Natural killer cell (primary cell): ENCODE results near the gene C1QTNF6. TPM values are rescaled to one million over a fixed set of nuclear protein-coding genes. Genes with fewer than 3 reads are reported as not detected.
A peak's percentile ranks its signal among the peaks of the same experiment; 100 is the strongest.

Experiments used
- ATAC-seq, 3 donors: fragments of 150-1000 bp in 2 of 3; fragments of 200-7000 bp in 1 of 3; cut with Tn5 transposase; 1 replicate in 1 of 3; 2 replicates in 2 of 3; pipeline ENCODE4 v1.10.0; 2021; ENCODE audit warnings: mild to moderate bottlenecking in 2 of 3, moderate library complexity in 2 of 3
- DNase-seq, 2 donors: peaks; one replicate each; pipeline versions ENCODE4 v3.0.0 to v3.0.0-alpha.2; 2013 to 2021; ENCODE audit warnings: mixed read lengths in 1 of 2
- H3K27ac ChIP-seq: one replicate; pipeline ENCODE4 v1.5.1; 2013; ENCODE audit warnings: mild to moderate bottlenecking, low read length
- H3K27me3 ChIP-seq: one replicate; pipeline ENCODE4 v1.6.1; 2013; ENCODE audit warnings: low read length; ENCODE audit not compliant: control insufficient read depth, insufficient read depth
- H3K36me3 ChIP-seq: one replicate; pipeline ENCODE4 v1.6.1; 2013; ENCODE audit warnings: low read length; ENCODE audit not compliant: control insufficient read depth, insufficient read depth
- H3K4me1 ChIP-seq: one replicate; pipeline ENCODE4 v1.6.1; 2013; ENCODE audit warnings: low read length; ENCODE audit not compliant: control insufficient read depth, insufficient read depth
- H3K4me3 ChIP-seq: one replicate; pipeline ENCODE4 v1.5.1; 2013; ENCODE audit warnings: low read length
- H3K9me3 ChIP-seq: one replicate; pipeline ENCODE4 v1.6.1; 2013; ENCODE audit warnings: low read length; ENCODE audit not compliant: control insufficient read depth, insufficient read depth
- H3K27ac Mint-ChIP-seq, 2 donors: one replicate each; pipeline ENCODE4 v1.8.0; 2022; ENCODE audit warnings: mild to moderate bottlenecking in 2 of 2, mixed read lengths in 2 of 2, moderate library complexity in 1 of 2
- H3K27me3 Mint-ChIP-seq, 2 donors: one replicate each; pipeline ENCODE4 v1.8.0; 2022; ENCODE audit warnings: low read depth in 2 of 2, mixed read lengths in 2 of 2
- H3K36me3 Mint-ChIP-seq: one replicate; pipeline ENCODE4 v1.8.0; 2022; ENCODE audit warnings: mixed read lengths
- H3K4me1 Mint-ChIP-seq, 2 donors: one replicate each; pipeline ENCODE4 v1.8.0; 2022; ENCODE audit warnings: mixed read lengths in 2 of 2
- H3K4me3 Mint-ChIP-seq: one replicate; pipeline ENCODE4 v1.8.0; 2022; ENCODE audit warnings: mild to moderate bottlenecking, moderate library complexity, mixed read lengths
- H3K9me3 Mint-ChIP-seq, 2 donors: one replicate each; pipeline ENCODE4 v1.8.0; 2022; ENCODE audit warnings: mixed read lengths in 2 of 2
- WGBS: methylation state at CpG from one replicate; pipeline ENCODE4 v1.1.7; 2013; ENCODE audit warnings: missing lambda C conversion rate; ENCODE audit not compliant: insufficient coverage; 5-methylcytosine and 5-hydroxymethylcytosine counted together
- intact Hi-C: fragments of 100-400 bp; cut with micrococcal nuclease; formaldehyde crosslinking; loops from one replicate; pipeline ENCODE4 v1.14.2; 2022
- total RNA-seq, 4 donors: library from RNA; stranded (reverse); fragments of 120-200 nt in 1 of 4; gene quantifications; one replicate each; pipeline versions ENCODE4 v1.2.3 to v1.2.4, GENCODE V29; 2013 to 2022
- TF ChIP-seq, protein P1 (sequence below): fragments of 200-600 bp; IDR thresholded peaks from one replicate; pipeline ENCODE4 v1.8.0; 2022; ENCODE audit warnings: antibody characterized with exemption

Gene C1QTNF6
- total RNA-seq, 3 donors from 2014 or later (not counting 1 experiment from before 2014, with no cell fraction given) = 6.0 to 10.3 (median 6.7) TPM

- H3K4me1 ChIP-seq = peaks cover 89% of the 10 kb centered on the region
- H3K4me3 Mint-ChIP-seq = peak overlapping the region; percentile 77
- H3K36me3 ChIP-seq = no peaks in the 10 kb centered on the region
- H3K4me3 ChIP-seq = no peak overlapping the region
- H3K27me3 ChIP-seq = no peaks in the 10 kb centered on the region
- H3K4me1 Mint-ChIP-seq = peaks cover 74 to 82% of the 10 kb centered on the region in 2 donors
- WGBS = 56% methylated on average over 13 of the region's 13 CpGs
- no peaks in the 10 kb centered on the region for H3K27me3 Mint-ChIP-seq
- peak overlapping the region; percentile 92 for H3K27ac ChIP-seq
- TF ChIP-seq, protein P1, sequence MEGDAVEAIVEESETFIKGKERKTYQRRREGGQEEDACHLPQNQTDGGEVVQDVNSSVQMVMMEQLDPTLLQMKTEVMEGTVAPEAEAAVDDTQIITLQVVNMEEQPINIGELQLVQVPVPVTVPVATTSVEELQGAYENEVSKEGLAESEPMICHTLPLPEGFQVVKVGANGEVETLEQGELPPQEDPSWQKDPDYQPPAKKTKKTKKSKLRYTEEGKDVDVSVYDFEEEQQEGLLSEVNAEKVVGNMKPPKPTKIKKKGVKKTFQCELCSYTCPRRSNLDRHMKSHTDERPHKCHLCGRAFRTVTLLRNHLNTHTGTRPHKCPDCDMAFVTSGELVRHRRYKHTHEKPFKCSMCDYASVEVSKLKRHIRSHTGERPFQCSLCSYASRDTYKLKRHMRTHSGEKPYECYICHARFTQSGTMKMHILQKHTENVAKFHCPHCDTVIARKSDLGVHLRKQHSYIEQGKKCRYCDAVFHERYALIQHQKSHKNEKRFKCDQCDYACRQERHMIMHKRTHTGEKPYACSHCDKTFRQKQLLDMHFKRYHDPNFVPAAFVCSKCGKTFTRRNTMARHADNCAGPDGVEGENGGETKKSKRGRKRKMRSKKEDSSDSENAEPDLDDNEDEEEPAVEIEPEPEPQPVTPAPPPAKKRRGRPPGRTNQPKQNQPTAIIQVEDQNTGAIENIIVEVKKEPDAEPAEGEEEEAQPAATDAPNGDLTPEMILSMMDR = no peak
- no peaks in the 10 kb centered on the region for H3K9me3 ChIP-seq
- no peaks in the 10 kb centered on the region for H3K9me3 Mint-ChIP-seq
- intact Hi-C loops = no loop called here
- peak overlapping the region; percentile 94 to 97 for H3K27ac Mint-ChIP-seq
- no peaks in the 10 kb centered on the region for H3K36me3 Mint-ChIP-seq
- ATAC-seq (no peak), DNase-seq (no peak)
These were observed 31.2 kb downstream of the C1QTNF6 start for GRCh38 chr22:37156686-37157435.

DNA sequence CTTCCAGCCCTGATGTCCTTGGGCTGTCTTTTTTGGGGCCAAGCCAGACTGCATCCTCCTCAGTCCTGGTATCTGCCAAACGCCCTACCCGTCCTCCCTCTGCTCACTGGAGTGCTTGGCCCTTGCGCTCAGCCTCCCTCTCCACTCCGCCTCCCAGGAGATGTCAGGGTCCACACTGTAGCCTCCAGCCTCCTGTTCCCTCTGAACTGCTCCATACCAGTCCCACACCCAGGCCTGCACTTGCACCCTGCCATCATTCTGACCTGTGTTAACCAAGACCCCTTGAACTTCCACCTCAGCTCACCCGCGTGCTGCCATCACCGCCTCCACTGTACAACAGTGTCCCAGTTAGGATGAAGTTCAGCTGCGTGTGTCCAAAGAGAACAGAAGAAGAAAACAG is 32.1 kb downstream of the C1QTNF6 start:
- H3K4me3 ChIP-seq = no peak overlapping the region
- TF ChIP-seq, protein P1 = no peak
- peak overlapping the region; percentile 23 for H3K4me3 Mint-ChIP-seq
- DNase-seq (no peak), ATAC-seq (no peak)
- 94% methylated on average over 7 of the region's 8 CpGs for WGBS
- peaks cover 74 to 83% of the 10 kb centered on the region in 2 donors for H3K4me1 Mint-ChIP-seq
- peak overlapping the region; percentile 94 to 97 for H3K27ac Mint-ChIP-seq
- H3K36me3 Mint-ChIP-seq = no peaks in the 10 kb centered on the region
- H3K9me3 ChIP-seq = no peaks in the 10 kb centered on the region
- no peaks in the 10 kb centered on the region for H3K9me3 Mint-ChIP-seq
- no peaks in the 10 kb centered on the region for H3K27me3 ChIP-seq
- H3K4me1 ChIP-seq = peaks cover 80% of the 10 kb centered on the region
- intact Hi-C loops = no loop called here
- no peaks in the 10 kb centered on the region for H3K36me3 ChIP-seq
- H3K27me3 Mint-ChIP-seq = no peaks in the 10 kb centered on the region
- H3K27ac ChIP-seq = peak overlapping the region; percentile 92

DNA sequence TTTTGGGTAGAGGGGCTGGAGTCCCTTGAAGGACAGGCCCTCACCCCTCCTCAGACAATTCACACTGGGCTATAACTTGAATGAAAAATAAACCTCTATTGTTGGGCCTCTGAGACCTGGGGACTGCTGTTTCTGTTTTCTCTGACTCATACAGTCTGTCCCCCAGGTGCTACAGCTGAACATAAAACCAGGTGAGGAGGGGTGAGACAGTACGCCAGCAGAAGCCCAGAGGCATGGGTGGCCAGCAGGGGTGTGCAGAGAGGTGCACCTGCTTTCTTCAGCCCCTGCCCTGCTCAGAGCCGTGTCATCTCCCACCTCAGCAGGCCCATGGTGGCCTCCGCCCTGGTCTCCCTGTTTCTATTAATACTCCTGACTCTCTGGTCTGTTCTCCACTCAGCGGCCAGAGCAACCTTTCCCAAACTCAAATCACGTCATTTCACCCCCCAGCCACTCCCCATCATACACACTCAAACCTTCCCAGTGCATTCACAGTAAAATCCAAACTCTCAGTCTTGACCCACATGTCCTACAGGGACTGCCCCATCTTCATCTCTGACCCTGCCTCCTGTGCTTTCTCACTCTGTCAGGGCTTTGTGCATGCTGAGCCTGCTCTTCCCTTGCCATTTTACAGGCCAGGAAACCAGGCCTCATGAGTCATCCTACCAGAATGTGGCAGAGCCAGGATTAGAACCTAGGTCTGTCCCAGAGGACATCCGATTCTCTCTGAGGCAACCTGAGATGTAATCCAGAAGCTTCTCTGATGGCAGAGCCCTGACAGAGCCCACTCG is 32.9 kb downstream of the C1QTNF6 start:
- ATAC-seq (no peak), DNase-seq (no peak)
- 73% methylated on average over 7 of the region's 7 CpGs for WGBS
- H3K36me3 ChIP-seq = no peaks in the 10 kb centered on the region
- H3K4me1 ChIP-seq = peaks cover 78% of the 10 kb centered on the region
- no peaks in the 10 kb centered on the region for H3K27me3 ChIP-seq
- peaks cover 0 to 2% of the 10 kb centered on the region in 2 donors for H3K9me3 Mint-ChIP-seq
- H3K4me3 ChIP-seq = no peak overlapping the region
- H3K27me3 Mint-ChIP-seq = no peaks in the 10 kb centered on the region
- H3K27ac ChIP-seq = peak overlapping the region; percentile 7
- TF ChIP-seq, protein P1 = no peak
- intact Hi-C loops = no loop called here
- peaks cover 76 to 85% of the 10 kb centered on the region in 2 donors for H3K4me1 Mint-ChIP-seq
- H3K27ac Mint-ChIP-seq = peak overlapping the region; percentile 94 to 97
- H3K9me3 ChIP-seq = no peaks in the 10 kb centered on the region
- H3K36me3 Mint-ChIP-seq = no peaks in the 10 kb centered on the region
- H3K4me3 Mint-ChIP-seq = peak overlapping the region; percentile 40
